ENCODE results near the gene TAF9B.
"Not testable (repeated sequence)": the region's sequence is repeated elsewhere in the genome, so short reads cannot be mapped to it uniquely, and the experiment has no call there.

DNA sequence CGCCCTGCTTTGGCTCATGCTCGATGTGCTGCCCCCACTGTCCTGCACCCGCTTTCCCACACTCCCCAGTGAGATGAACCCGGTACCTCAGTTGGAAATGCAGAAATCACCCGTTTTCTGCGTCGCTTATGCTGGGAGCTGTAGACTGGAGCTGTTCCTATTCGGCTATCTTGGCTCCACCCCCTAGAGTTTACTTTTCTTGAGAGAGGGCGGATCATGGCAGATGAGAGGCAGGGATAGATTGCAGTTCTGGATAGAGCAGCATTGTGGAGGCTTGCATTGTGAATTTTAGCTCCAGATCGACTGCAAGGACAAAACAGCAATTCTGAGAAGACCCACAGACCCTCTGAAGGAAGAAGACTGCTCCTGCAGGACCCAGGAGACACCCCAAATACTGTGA, 18.4 kb upstream of the TAF9B start:
- TF ChIP-seq, protein P1, sequence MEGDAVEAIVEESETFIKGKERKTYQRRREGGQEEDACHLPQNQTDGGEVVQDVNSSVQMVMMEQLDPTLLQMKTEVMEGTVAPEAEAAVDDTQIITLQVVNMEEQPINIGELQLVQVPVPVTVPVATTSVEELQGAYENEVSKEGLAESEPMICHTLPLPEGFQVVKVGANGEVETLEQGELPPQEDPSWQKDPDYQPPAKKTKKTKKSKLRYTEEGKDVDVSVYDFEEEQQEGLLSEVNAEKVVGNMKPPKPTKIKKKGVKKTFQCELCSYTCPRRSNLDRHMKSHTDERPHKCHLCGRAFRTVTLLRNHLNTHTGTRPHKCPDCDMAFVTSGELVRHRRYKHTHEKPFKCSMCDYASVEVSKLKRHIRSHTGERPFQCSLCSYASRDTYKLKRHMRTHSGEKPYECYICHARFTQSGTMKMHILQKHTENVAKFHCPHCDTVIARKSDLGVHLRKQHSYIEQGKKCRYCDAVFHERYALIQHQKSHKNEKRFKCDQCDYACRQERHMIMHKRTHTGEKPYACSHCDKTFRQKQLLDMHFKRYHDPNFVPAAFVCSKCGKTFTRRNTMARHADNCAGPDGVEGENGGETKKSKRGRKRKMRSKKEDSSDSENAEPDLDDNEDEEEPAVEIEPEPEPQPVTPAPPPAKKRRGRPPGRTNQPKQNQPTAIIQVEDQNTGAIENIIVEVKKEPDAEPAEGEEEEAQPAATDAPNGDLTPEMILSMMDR (IDR thresholded peaks at IDR 0.05), result not testable (repeated sequence)
- TF ChIP-seq POLR2A, POLR2AphosphoS5 (IDR thresholded peaks at IDR 0.05): not testable (repeated sequence)

Data from transverse colon (tissue), 4 donors.